ENCODE results near the gene MKKS.

The MKKS gene

GRCh38 chr20:10367693-10367942, 66.4 kb downstream of the MKKS start:
- DNase-seq, result no peak

GRCh38 chr20:10366898-10367692, 66.9 kb downstream of the MKKS start:
- DNase-seq, result no peak

GRCh38 chr20:10362674-10363073, 71.3 kb downstream of the MKKS start:
- no peak for DNase-seq

GRCh38 chr20:10360878-10361277, 73.1 kb downstream of the MKKS start:
- DNase-seq, result no peak

- DNase-seq, result no peak
These were observed 74.4 kb downstream of the MKKS start for GRCh38 chr20:10359621-10360040.

GRCh38 chr20:10357974-10358373, 76.0 kb downstream of the MKKS start:
- DNase-seq, result no peak

DNA sequence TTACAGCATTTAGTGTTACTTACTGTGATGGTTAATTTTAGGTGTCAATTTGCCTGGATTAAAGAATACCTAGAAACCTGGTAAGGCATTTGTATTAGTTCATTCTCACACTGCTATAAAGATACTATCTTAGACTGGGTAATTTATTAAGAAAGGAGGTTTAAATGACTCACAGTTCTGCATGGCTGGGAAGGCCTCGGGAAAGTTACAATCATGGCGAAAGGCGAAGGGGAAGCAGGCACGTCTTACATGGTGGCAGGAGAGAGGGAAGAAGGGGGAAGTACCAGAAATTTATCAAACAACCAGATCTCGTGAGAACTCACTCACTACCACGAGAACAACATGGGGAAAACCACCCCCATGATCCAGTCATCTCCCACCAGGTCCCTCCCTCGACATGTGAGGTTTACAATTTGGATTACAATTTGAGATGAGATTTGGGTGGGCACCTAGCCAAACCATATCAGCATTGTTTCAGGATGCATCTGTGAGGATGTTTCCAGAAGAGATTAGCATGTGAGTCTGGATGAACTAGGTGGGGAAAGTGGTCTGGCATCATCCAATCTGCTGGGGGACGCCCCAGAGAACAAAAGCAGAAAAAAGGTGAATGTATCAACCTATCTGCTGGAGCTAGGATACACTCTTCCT, 76.8 kb downstream of the MKKS start:
- DNase-seq, result no peak

DNA sequence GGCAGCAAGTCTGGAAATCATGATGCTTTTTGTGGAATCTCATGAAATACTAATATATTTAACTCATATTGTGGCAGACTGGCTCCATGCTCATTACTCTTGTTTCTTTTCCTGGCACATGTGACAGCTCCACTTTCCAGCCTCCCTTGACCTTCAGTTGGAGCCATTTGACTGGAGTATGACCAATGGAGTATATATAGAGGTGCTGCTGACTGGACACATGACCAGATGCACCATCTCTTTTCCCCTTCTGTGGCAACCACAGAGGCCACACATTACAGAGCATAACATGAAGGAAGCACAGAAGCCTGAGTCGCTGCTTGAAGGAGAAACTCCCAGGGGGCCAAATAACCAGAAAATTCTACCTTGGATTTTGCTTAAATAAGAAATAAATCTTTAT, 77.4 kb downstream of the MKKS start:
- no peak for DNase-seq

- no peak for DNase-seq
These were observed 80.8 kb downstream of the MKKS start for GRCh38 chr20:10352934-10353824.

Measured in NCI-H510A (cell line).